GM12875 (cell line): ENCODE results near the gene FAM78A.
A peak's percentile ranks its signal among the peaks of the same experiment; 100 is the strongest.

ENCODE experiments used
- H3K4me3 ChIP-seq: one replicate; pipeline ENCODE4 v1.5.1; 2011; ENCODE audit warnings: low read depth, low read length, control low read depth
- TF ChIP-seq, protein P1 (sequence below): IDR thresholded peaks from 2 replicates; pipeline ENCODE4 v1.5.1; 2011; ENCODE audit warnings: low read depth, mild to moderate bottlenecking, control low read depth, inconsistent platforms, low read length, moderate library complexity, borderline replicate concordance; ENCODE audit not compliant: insufficient read depth

The FAM78A gene

DNA sequence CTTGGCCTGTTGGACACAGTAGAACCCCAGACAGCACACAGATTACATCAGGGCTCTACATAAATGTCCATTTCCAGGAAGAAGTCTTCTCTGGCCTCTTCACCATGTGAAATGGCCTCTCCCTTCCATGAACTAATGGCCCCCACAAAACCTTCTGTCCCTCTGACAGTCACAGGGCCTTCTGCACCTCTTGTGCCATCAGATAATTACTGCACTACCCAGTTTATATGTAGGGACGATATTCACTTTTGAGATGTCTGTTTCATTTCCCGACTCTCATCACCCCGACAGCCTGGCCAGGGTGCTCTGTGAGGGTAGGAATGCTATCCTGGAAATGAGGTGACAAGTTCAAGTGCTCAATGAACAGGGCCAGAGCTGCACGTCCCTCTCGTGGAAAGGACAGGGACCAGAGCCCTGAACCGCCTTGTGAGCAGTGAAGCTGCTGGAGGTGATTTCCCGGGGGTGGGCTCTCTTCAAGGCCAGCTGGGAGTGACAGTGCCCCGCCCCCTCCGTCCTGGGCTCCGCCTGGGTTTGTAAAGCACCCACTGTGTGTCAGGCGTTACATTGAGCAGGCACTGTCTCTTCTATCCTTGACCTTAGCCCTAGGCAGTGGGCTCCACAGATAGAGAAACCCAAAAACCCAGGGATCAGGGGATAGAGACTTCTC is 3.0 kb upstream of the FAM78A start:
- no peak overlapping the region for H3K4me3 ChIP-seq
- TF ChIP-seq, protein P1, sequence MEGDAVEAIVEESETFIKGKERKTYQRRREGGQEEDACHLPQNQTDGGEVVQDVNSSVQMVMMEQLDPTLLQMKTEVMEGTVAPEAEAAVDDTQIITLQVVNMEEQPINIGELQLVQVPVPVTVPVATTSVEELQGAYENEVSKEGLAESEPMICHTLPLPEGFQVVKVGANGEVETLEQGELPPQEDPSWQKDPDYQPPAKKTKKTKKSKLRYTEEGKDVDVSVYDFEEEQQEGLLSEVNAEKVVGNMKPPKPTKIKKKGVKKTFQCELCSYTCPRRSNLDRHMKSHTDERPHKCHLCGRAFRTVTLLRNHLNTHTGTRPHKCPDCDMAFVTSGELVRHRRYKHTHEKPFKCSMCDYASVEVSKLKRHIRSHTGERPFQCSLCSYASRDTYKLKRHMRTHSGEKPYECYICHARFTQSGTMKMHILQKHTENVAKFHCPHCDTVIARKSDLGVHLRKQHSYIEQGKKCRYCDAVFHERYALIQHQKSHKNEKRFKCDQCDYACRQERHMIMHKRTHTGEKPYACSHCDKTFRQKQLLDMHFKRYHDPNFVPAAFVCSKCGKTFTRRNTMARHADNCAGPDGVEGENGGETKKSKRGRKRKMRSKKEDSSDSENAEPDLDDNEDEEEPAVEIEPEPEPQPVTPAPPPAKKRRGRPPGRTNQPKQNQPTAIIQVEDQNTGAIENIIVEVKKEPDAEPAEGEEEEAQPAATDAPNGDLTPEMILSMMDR, result no peak

DNA sequence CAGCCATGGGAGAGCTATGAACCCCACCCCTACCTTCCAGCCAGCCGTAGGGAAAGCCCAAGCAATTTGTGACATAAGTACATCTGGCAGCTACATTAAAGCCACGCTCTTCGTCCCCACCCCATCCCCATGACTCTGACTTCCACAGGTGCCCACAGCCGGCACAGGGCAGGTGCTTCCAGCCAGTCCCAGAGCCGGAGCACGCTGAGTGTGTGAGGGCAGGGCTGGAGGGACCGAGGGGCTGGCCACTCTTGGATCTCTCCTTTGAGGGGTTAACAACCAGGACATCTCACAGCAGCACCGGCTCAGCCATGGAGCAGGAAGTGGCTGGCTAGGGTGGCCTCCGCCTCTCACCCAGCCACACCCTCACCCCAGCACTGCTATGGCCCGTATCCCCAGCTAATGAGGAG is 2.4 kb upstream of the FAM78A start:
- TF ChIP-seq, protein P1, result no peak
- no peak overlapping the region for H3K4me3 ChIP-seq

DNA sequence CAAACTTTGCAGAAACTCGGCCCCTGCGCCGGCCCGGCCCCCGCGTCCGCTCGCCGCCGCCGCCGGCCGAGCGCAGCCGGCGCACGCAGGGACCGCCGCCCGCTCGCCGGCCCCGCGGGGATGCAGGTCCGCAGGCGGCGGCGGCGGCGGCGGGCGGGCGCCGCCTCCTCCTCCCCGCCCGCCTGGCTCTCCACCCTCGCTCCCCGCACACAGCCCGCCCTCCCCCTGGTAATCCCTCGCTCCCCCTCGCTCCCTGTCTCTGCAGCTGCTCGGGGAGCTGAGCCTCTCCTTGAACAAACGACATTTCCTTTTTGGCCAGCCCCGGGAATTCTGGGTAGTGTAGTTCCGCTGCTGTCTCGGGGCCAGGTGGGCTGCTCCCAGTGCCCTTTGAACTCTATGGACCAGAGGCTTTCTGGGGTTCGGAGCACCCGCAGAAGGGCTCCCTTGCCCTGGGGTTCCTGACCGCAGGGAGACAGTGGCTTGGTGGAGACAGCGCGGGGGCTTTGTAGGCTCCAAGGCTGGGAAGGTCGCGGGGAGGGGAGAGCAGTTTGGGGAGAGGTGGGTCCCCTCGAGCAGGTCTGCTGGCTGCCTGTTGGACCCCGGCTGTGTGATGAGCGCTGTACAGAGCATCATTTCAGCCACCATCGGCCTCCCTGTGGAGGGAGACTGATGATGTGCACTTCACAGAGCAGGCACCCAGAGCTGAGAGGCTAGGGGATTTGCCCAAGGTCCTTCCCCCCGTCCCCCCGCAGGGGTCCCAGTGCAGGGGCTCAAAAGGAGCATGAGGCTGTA is 1.8 kb upstream of the FAM78A start:
- TF ChIP-seq, protein P1, result no peak
- peak overlapping the region; percentile 58 for H3K4me3 ChIP-seq

DNA sequence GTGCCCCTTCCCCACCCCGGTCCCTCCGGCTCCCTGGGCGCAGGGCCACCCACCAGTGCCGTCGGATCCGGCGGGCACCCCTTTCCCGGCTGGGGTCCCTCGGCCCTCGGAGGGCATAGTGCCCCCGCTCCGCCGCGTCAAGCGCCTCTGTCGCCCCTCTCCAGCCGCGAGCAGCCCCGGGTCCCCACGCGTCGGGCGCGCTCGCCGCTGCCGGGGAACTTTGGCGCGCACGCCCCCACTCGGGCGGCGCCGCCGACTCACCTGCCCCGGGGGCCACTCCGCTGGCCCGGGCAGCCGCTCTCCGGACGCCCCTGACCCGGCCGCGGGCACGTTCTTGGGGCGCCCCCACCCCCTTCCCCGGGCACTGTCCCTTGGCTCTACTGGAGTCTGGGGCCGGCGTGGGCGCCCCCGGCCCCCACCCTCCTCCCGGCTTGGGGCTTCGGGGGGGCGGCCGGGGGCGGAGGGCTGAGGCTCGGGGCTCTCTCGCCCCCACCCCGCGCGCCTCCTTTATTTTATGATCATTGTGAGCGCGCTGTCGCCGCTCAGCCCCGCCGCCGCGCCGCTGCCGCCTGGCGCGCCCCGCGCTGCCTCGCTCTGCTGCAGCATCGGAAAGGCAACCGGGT is 1.1 kb upstream of the FAM78A start:
- H3K4me3 ChIP-seq, result peak overlapping the region; percentile 58
- TF ChIP-seq, protein P1, result peak; percentile 6; the same call in 1 of the 2 replicates

DNA sequence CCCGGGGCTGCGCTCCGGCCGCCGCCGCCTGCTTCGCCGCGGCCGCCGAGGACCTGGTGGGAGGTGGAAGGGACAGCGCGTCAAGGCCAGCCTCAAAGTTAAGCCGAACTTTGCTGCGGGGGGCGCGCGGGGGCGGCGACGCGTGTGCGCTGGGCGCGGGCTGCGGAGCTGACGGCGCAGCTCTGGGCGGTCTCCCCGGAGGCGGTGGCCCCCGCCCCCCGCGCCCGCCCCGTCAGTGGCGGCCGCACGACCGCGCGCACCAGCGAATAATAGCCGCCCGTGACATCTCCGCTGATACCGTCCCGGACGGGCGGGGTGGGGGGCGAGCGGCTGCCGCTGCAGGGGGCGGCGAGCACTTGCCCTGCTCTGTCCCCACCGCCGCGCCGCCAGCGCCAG is 579 bp upstream of the FAM78A start:
- peak overlapping the region; percentile 58 for H3K4me3 ChIP-seq
- TF ChIP-seq, protein P1, result no peak

DNA sequence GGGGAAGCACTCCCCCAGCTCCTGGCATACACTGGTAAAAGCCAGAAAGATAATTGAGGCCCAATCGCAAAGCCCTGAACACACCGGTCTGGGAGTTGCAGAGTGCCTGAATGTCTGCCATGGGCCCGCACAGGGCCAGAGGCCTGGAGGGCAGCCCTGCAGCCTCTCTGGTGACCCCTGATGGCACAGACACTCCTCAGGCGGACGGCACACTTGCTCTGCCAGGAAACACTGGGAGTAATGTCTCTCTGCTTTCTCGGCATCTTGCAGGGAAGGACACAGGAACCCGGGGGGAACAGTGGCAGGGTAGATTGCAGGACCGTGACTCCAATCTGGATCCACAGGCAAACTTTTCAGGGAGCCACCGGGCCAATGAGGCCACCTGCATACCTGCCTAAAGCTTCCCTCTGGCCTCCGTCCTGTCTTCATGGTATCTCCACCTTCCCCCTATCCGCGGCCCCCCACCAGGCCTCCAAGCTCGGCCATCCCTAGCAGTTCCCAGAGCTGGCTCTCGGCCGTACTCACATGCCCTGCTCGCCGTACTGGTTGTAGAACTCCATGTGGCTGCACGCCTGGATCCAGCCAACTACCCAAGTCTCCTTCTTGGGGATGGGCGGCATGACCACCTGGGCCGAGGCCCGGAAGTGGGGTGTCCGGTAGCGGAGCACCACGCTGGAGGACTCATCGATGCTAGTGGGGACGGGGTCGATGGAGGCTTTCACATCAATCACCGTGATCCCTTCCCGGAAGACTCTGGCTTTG is 797 bp downstream of the FAM78A start:
- TF ChIP-seq, protein P1, result peak; percentile 45
- peak overlapping the region; percentile 58 for H3K4me3 ChIP-seq
